Activated naive CD4-positive, alpha-beta T cell treated with Interleukin-2 at 50 U/mL for 16 hours (primary cell): ENCODE results near the gene TSC2.
"Not testable (repeated sequence)": the region's sequence is repeated elsewhere in the genome, so short reads cannot be mapped to it uniquely, and the experiment has no call there.

Experiments
- DNase-seq: peaks from one replicate; pipeline ENCODE4 v3.0.0-alpha.2; 2020

Gene TSC2

DNA sequence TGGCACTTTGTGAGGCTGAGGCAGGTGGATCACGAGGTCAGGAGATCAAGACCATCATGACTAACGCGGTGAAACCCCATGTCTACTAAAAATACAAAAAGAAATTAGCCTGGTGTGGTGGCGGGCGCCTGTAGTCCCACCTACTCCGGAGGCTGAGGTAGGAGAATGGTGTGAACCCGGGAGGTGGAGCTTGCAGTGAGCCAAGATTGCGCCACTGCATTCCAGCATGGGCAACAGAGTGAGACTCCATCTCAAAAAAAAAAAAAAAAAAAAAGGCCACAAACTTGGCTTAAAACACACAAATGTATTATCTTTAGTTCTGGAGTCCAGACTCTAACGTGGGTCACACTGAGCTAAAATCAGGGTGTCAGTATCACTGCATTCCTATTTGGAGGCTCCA, 36.1 kb upstream of the TSC2 start:
- DNase-seq, result not testable (repeated sequence)

DNA sequence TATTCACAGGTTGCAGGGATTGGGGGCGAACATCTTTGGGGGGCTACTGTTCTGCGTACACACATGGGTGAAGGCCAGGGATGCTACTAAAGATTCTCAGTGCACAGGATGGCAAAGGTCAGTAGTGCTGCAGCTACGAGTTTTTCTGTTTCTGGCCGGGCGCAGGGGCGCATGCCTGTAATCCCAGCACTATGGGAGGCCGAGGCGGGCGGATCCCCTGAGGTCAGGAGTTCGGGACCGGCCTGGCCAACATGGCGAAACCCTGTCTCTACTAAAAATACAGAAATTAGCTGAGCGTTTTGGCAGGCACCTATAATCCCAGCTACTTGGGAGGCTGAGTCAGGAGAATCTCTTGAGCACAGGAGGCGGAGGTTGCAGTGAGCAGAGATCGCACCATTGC, 34.3 kb upstream of the TSC2 start:
- DNase-seq, result no peak

DNA sequence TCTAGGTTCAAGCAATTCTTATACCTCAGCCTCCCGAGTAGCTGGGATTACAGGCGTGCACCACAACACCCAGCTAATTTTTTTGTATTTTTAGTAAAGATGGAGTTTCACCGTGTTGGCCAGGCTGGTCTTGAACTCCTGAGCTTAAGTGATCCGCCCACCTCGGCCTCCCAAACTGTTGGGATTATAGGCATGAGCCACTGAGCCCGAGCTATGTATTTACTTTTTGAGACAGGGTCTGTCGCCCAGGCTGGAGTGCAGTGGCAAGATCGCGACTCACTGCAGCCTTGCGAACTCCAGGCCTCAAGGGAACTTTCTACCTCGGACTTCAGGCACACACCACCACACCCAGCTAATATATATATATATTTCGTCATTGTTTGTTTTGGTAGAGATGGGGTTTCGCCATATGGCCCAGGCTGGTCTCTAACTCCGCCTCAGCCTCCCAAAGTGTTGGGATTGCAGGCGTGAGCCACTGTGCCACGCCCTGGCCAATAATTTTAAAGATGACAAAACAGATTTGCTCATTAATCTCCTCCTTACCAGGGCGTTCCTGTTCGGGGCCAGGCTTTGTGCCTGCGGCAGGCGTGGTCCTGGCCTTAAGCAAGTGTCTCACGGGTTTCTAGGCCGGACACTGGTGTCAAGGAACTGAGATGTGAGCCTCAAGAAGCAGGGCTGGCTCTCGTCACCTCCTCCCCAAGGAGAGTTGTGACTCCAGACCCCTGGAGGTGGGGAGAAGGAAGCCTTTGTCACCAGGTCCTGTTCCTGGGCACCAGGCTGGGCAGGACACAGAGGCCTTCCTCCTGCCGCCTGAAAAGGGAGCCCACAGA, 32.5 kb upstream of the TSC2 start:
- DNase-seq, result no peak

DNA sequence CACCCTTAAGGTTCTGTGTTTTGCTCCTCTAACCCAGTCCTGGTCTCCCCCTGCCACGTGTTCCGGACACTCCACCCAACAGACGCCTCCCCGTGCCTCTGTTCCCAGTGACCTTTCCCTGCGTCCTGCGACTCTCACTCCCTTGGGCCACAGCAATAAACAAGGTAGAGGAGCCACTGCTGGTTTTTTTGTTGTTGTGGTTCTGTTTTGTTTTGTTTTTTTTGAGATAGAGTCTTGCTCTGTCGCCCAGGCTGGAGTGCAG, 31.9 kb upstream of the TSC2 start:
- no peak for DNase-seq

DNA sequence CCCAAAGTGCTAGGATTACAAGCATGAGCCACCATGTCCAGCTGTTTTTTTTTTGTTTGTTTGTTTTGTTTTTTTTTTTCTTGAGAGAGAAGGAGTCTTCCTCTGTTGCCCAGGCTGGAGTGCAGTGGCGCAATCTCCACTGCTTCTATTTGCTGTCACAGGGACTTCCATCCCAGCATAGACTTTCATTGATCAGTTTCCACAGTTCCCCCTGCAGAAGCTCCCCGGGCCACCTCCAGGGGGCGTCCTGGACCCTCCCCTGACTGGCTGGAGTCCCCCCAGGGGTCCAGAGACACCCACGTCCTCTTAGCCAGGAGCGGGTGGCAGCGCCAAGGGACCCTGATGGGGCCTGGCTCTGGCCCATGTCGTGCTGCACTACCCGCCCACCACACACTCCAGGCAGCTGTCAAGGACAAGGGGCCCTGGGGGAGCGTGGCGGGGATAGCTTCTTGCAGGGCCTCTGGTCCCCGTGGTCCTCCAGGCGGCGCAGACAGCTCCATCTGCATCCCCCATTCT, 31.3 kb upstream of the TSC2 start:
- peak; percentile 16 for DNase-seq

DNA sequence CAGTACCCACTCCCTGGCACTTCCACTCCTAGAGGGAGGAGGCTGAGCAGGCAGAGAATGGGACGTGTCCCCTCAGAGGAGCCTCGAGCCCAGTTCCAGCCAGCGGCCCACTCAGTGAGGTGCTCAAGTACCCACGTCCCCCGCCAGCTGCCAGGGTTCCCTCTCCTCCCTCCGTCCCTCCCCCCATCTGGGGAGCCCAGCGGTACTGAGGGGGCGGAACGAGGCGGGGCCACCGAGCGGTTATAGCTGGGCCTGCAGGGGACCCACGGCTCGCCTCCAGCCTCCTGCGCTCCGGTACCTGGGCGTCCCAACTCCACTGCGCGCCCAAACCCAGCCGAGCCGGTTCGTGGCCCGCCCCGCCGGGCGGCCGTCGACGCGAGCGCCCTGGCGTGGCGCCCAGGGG, 28.3 kb upstream of the TSC2 start, which contains the start of gene NPW:
Gene NPW (plus strand): TSS at position 268 of the 403 bp plus-strand sequence.
- peak; percentile 38 for DNase-seq

DNA sequence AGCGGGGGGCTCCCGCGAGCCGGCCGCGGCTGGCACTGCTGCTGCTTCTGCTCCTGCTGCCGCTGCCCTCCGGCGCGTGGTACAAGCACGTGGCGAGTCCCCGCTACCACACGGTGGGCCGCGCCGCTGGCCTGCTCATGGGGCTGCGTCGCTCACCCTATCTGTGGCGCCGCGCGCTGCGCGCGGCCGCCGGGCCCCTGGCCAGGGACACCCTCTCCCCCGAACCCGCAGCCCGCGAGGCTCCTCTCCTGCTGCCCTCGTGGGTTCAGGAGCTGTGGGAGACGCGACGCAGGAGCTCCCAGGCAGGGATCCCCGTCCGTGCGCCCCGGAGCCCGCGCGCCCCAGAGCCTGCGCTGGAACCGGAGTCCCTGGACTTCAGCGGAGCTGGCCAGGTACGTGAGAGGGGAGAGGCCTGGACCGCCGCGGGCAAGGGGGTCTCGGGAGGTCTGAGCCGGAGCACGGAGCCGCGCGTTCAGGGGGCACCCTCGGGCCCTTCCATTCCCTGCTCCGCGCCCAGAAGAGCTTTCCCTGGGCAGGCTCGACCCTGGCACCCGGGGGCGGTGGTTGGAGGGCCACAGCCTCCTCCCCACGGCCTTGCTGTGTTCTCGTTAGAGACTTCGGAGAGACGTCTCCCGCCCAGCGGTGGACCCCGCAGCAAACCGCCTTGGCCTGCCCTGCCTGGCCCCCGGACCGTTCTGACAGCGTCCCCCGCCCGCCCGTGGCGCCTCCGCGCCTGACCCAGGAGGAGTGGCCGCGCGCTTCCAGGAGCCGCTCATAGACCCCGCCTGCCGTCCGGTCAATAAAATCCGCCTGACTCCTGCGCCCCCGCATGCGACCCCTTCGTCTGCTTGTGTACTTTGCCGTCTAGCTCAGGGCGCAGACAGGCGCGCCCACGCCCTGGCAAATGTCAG, 27.6 kb upstream of the TSC2 start:
- DNase-seq, result no peak

DNA sequence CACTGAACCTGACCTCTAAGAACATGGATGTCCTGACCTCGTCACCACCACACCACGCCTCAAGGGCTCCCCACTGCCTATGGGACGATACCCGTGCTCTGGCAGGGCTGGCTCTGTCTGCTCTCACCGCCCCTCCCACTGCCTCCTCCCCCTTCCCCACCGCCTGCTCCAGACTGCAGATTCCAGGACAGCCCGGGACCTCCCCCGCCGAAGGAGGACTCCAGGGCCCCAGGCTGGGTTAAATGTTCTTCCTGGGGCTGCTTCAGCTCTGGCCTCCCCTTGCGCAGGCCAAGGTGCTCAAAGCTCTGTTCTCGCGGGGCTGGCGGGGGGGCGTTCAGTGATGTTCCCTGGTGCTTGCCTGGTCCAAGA, 25.1 kb upstream of the TSC2 start:
- DNase-seq, result peak; percentile 30

DNA sequence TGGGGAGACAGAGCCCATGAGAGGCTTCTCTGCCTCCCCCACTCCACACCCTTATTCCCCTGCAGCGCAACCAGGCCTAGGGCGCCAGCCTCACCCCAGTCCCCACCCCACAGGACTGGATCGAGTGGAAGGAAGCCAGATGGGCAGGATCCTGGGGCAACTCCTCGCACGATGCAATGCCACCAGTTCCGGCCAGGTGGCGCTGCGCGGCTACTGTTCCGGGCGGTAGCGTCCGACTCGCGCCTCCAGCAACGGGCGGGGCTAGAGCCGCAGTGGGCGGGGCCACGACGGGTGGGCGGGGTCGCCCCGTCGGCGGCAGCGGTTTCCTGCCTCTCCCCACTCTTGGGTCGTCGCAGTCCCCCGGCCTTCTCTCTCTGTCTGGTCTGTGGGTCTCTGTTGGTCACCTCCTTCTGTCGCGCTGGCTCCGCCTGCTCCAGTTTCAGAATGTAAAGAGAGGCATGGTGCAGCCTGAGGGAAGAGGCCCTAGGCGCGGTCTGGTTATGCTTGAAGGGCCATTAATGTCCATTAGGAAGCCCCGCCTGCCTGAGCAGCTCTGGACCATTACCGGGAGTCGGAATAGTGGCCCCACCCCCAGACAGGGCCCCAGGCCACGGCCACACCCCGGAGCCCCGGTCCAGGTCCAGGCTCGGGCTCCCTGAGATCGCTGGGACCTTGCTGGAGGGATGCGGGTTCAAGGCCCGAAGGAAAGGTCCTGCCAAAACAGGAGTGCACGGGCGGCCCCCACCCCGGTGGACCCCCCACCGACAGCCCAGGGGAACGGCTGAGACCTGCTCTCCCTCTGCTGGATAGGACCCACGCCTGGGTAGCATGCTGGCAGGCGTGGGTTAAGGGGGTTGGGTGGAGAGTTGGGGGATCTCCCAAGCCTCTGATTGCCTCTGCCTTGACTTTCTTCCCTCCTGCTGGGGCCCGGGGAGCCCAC, 24.4 kb upstream of the TSC2 start:
- DNase-seq, result peak; percentile 95

DNA sequence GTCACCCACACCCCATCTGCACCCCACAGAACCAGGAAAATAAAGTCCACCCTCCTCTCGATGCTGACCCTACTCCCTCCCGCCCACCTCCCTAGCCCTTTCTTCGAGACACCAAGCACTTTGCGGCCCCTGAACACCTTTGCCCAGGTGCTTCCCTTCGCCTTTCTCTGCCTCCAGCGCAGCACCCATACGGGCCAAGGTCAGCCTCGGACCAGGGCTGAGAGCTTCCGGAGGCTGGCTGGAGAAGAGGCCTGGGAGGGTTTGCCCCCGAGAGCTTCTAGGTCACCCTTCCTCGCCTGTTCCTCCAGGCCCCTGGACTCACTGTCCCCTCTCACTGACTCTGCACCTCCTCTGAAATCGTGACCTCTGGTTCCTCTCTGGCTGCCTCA, 23.8 kb upstream of the TSC2 start:
- no peak for DNase-seq

DNA sequence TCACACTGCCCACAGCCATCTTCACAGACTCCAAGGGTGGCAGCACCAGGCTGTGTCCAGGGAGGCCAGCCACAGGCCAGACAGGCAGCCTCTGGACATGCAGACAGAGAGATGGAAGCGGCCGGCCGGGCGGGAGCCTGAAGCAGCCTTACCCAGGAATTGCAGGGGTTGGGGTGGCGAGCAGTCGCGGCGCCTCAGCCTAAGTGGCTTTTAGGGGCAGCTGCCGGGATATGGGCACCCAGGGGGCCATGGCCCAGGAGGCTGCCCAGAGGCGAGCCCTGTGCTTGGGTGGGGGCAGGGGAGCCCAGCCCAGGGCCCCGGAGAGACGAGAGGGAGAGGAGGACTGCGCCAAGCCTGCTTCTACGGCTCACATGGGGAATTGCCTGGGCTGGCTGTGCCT, 22.5 kb upstream of the TSC2 start:
- no peak for DNase-seq

DNA sequence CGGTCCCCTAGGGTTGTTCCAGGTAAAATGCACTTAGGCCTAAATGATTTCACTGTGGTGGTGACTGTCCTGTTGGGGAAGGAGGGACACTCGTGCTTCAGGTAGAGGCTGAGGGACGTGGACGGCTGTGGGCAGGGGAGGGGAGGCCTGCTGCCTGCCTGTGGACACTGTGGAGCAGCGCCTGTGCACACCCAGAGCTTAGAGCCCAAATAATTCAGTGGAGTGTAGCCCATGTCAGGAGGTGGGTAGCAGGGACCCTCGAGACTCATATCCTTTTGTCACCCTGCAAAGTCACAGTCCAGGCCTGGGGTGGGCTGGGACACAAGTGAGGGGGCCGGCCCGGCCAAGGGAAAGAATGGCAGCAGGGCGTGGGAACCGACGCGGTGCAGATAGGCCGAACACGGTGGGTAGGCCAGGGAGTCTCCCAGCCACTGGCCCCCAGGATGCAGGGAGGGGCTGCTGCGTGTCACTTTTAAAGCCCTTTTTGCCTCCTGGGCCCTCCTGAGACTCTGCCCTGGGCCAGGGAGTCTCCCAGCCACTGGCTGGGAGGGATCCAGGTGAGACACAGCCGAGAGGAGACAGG, 21.8 kb upstream of the TSC2 start:
- no peak for DNase-seq

DNA sequence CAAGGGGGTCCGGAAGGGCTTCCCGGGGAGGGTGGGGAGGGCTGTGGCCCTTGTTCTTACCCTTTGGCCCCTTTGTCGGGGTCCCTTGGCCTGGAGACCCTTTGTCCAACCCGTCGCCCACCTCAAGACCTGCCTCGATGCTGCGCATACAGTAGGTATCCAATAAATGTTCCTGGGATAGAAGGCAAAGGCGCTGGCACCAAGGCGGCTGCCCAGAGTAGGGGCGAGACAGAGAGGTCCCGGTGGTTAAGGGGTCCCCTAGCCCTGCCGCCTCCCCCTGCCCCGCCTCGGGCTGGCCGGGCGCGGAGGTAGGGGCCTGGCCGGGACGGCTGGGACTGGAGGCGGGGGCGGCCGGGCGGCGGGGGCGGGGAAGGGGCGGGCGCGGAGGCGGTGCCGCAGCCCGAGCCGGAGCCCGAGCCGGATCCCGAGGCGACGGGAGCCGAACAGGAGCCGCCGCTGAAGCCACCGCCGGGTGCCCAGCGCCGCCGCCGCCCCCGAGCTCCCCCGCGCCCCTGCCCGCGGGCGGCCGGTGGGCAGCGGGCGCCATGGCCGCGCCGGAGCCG, 21.2 kb upstream of the TSC2 start, which contains the start of gene NHERF2:
Gene NHERF2 (plus strand): TSS at position 442 of the 563 bp plus-strand sequence. CDS start 104 bp downstream, at position 546.
- peak; percentile 20 for DNase-seq

DNA sequence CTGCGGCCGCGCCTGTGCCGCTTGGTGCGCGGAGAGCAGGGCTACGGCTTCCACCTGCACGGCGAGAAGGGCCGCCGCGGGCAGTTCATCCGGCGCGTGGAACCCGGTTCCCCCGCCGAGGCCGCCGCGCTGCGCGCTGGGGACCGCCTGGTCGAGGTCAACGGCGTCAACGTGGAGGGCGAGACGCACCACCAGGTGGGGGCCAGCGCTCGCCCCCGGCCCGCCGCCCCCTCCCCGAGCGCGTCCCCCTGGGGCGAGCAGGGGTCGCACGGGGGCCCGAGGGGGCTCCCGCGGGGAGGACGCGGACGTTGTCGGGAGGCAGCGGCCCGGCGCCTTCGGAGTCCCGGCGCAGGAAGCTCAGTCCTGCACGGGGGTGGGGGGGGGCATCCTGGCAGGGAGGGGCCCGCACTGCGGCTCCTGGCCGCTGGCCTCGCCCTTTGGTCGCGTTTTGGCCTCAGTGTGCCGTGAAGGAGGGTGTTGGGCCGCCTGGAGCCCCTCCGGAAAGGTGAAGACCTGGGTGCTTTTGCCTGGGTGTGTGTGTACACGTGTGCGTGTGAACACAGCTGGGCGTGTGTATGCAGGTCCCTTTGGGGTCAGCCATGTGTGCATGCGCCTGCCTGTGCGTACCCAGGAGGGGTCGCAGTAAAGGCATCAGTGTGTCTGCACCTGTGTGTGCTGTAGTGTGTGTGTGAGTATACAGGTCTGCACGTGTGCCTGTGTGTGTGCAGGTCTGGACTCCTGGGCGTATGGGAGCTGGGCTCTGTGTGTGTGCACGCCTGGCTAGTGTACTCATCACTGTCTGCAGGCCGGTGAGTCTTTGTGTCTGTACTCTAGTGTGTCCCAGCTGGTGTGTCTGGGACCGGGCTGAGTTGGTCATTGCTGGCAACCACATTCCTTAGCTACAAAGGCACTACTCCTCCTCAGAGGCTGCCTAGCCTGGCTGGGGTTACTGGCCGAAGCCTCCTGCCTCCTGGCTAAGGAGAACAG, 20.5 kb upstream of the TSC2 start:
- DNase-seq, result peak; percentile 30

DNA sequence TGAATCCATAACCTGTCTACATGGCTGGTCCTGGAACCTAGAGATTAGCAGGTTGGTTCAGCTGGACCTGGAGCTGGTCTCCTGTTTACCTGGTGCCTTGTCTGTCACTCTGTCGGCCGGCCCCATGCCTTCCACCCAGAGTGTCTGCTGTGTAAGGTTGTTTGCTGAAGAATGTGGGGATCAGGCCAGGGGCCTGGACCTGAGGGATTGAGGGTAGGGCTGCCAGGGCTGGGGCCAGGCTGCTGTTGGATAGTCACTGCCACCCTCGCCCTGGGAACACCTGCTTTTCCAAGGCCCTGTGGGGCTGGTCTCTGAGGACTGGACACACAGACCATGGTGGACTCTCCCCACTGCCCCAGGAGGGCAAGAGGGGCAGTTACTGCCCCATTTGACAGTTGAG, 19.6 kb upstream of the TSC2 start:
- no peak for DNase-seq

DNA sequence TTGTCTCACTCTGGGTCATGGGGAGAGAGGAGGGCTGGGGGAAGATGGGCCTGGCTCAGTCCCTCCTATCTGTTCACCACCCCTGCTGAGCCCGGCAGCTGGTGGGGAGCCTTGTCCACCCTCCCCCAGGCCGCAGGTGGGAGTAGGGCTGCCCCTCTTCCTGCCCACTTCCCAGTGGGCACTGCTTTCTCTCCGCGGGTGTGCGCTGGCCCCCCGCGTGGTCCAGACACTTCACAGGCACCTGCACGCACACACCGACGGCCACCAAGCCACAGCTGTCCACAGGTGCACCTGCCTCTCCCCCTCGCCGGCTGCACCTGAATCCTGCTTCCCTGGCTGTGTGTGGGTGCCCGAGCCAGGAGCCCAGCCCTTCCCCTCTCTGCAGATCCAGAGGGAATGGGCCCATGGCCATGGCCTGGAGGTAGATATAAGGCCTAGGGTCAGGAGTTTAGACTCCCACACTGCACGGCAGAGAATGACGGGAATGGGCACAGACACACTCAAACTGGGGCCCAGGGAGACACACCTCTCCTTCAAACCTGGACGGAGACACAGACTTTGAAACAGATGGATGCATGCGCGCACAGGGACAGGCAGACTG, 19.1 kb upstream of the TSC2 start:
- no peak for DNase-seq

DNA sequence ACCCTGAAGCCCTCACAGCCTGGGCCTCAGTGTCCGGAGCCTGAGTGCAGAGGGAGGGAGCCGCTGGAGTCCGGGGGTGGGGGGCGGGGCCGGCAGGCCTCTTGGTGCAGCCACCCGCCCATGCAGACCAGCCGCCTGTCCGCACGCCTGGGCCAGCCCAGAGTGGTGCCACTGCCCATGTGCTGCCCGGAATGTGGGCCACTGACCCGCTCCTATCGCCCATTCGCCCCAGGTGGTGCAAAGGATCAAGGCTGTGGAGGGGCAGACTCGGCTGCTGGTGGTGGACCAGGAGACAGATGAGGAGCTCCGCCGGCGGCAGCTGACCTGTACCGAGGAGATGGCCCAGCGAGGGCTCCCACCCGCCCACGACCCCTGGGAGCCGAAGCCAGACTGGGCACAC, 18.4 kb upstream of the TSC2 start:
- no peak for DNase-seq

DNA sequence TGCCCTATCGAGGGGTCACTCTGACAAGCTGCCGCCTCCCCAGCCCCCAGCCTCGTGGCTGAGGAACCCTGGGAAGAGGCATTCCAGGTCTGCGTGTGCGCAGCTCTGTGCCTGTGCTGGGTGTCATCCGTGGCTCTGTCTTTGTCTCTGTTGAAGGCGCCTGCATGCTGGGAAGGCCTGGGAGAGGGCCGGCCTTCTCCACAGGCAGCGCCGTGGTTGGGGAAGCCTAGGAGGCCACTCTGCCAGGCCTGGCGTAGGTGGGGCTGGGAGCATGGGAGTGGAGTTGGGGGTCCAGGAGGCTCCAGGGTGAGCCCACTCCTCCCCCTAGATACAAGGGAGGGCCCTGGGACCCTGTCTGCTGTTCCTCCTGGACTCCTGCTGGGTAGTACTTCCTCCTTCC, 17.7 kb upstream of the TSC2 start:
- DNase-seq, result no peak

DNA sequence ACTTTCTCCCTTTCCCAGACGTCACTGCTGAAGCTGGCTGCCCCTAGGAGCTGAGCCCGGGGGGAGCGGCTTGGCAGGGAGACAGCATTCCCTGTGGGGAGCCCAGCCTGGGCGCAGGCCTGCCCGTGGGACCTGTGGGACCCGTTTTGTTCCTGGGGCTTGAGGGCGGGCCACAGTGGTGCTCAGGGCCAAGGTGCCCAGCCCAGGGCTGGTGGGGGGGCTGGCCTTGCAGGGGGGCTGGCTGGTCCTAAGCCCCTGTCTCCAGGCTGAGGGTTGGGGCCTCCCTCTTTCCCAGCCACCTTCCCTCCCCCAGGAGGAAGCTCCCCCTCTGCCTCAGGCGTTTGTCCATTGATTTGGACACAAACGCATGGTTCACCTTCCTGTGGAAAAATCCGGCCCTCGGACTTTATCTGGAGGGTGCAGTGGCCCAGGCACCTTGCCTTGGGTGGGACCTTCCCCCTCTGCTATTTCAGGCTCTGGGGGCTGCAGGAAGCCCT, 16.7 kb upstream of the TSC2 start:
- no peak for DNase-seq
